Tongue (tissue), 2 donors: ENCODE data around the gene IPP. TPM values are rescaled to one million over a fixed set of nuclear protein-coding genes. Genes with fewer than 3 reads are reported as not detected.
"Not testable (repeated sequence)": the region's sequence is repeated elsewhere in the genome, so short reads cannot be mapped to it uniquely, and the experiment has no call there.

Experiments used
- DNase-seq: peaks from one replicate; pipeline ENCODE4 v3.0.0-alpha.2; 2015
- total RNA-seq: library from RNA; depleted of rRNA; stranded (reverse); fragments of >200 nt; gene quantifications from one replicate; pipeline ENCODE4 v1.2.3, GENCODE V29; 2014

Gene IPP
- total RNA-seq, 1 donor from 2014 or later = 16.6 TPM

DNA sequence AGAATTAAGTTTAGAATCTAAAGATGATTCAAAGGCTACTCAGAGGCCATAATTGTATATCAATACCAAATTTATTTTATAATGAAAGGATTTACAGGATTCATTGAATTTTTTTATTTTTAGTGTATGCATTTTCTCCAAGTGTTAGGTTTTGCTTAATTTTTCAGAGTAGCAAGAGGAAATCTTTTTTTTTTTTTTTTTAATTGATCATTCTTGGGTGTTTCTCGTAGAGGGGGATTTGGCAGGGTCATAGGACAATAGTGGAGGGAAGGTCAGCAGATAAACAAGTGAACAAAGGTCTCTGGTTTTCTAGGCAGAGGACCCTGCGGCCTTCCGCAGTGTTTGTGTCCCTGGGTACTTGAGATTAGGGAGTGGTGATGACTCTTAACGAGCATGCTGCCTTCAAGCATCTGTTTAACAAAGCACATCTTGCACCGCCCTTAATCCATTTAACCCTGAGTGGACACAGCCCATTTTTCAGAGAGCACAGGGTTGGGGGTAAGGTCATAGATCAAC lies 10.8 kb downstream of the IPP start:
- DNase-seq = not testable (repeated sequence)

DNA sequence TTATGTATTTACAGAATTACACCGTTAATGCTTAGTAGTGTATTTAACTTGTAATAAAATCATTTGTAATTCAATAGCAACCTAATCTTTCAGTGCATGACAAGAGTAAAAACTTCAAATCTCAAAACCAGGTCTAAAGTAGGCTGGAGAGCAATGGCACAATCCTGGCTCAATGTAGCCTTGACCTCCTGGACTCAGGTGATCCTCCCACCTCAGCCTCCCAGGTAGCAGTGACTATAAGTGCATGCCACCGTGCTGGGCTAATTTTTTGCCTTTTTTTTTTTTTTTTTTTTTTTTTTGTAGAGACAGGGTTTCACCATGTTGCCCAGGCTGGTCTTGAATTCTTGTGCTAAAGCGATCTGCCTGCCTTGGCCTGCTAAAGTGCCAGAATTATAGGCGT lies 11.3 kb downstream of the IPP start:
- DNase-seq = no peak

DNA sequence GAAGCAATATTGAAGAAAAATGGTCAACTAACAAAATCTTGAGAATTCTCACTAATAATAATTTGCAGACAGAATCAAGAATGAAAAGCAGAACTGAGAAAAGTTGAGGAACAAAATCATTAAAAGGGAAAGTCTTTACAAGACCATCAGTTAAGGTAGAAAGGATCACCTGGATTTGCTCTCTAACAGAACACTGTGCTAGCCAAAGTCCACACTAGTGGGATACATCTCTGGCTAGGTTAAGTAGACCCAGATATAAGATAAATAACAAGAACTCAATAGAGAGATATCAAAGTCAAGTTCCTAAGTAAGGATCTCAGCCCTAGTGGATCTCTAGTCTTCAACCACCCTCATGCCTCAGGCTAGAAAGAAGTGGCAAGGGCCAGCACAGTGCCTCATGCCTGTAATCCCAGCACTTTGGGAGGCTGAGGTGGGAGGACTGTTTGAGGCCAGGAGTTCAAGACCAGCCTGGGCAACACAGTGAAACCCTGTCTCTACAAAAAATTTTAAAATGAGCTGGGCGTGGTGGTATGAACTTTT lies 19.6 kb downstream of the IPP start:
- no peak for DNase-seq

DNA sequence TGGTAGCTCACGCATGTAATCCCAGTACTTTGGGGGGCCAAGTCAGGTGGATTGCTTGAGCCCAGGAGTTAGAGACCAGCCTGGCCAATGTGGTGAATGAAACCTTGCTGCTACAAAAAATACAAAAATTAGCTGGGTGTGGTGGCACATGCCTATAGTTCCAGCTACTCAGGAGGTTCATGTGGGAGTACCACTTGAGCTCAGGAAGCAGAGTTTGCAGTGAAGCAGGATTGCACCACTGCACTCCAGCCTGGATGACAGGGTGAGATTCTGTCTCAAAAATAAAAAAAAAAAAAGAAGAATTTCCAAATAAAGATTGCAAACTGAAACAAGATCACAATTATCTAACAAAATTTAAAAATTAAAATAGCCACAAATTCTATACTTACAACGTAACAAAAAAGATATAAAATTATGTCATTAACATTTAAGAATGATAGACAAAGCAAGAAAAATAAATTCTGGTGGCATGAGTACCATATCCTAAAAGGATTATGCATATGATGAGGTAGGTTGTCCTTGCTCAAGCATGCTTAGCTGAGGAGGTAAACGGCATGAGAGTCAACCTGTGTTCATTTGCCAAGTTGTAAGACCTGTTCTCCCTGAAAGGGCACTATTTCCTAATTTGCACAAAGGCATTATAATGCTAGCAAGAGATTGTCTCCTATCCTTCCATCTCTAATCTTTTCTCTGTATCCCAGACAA lies 20.2 kb downstream of the IPP start:
- peak; percentile 50 for DNase-seq

DNA sequence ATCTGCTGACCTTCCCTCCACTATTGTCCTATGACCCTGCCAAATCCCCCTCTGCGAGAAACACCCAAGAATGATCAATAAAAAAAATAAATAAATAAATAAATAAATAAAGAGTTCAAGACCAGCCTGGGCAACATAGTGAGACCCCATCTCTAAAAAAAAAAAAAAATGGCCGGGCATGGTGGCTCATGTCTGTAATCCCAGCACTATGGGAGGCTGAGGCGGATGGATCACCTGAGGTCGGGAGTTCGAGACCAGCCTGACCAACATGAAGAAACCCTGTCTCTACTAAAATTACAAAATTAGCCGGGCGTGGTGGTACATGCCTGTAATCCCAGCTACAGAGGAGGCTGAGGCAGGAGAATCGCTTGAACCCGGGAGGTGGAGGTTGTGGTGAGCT lies 24.4 kb downstream of the IPP start:
- DNase-seq = not testable (repeated sequence)

DNA sequence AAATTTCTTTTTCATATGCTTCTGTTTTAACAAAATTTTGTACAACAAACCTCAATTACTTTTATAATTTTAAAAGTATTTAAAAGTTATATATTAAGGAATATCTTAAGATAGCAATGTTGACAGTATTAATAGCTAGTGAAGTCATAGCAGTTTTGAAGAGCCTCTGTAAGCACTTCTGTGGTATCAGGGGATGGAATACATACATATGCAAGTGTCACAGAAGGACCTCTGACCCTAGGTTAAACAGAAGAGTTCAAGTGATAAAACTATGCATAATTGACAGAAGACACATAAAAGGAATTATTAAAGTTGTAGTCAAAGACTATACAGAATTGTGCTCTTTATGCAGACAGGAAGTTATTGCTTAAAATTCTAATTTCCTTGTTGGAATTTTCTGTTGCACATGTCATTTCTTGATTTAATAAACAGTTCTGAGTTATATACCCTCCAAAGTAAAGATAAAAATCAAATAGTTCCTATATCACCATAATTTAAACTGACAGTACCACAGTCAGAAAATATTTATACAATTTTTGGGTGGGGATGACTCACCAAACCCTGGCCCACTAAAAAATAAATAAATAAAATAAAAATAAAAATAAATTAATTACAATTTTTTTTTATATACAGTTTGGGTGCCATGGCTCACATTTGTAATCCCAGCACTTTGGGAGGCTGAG lies 27.1 kb downstream of the IPP start:
- DNase-seq = no peak

DNA sequence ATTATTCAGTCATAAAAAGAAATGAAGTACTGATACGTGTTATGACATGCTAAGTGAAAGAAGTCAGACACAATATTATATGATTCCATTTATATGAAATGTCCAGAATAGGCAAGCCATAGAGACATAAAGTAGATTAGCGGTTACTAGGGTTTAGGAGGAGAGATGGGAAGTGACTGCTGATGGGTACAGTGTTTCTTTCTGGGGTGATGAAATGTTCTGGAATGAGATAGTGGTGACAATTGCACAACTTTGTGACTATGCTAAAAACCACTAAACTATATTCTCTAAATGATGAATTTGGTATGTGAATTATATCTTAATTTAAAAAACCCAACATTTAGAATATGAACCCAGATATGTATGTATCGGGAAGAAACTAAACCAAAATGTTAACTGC lies 27.6 kb downstream of the IPP start:
- DNase-seq = no peak

DNA sequence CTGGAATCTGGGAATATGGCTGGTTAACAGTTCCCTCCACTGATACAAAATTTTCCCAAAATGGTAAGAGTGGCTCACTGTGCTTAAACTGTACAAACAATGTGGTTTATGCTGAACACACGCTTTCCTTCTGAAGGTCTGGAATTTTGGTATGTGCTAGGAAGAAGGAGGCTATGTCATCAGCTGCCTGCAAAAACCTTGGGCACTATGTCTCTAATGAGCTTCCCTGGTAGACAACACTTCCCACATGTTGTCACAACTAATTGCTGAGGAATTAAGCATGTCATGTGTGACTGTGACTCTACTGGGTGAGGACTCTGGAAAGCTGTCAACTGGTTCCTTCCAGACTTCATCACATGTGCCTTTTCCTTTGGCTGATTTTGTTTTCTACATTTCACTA lies 29.2 kb downstream of the IPP start:
- DNase-seq = no peak

DNA sequence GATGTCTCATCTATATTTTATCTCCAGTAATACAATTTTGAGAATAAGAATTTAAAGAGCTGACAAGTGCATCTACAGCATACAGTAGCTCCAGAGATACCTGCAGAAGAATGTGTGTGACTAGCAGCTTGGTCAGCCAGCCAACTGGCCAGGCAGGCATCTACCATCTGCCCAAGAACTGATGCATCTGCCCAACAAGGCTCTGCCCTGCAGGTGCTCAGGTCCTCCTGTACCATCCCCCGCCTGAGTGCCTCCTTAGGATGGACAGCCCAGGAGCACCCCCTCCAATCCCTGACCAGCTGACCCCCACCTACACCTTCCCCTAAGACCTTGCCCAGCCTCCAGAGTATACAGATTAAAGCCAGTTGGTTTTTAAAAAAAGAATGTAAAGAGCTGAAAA lies 32.2 kb downstream of the IPP start:
- no peak for DNase-seq

DNA sequence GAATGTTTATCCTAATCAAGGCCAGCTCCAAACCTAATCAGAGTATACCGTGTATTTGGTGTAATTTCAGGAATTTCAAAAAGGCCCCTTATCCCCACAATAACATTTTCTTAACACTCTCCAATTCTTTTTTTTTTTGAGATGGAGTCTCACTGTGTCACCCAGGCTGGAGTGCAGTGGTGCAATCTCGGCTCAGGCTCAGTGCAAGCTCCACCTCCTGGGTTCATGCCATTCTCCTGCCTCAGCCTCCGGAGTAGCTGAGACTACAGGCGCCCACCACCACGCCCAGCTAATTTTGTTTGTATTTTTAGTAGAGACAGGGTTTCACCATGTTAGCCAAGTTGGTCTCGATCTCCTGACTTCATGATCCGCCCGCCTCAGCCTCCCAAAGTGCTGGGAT lies 33.1 kb downstream of the IPP start:
- DNase-seq = not testable (repeated sequence)

DNA sequence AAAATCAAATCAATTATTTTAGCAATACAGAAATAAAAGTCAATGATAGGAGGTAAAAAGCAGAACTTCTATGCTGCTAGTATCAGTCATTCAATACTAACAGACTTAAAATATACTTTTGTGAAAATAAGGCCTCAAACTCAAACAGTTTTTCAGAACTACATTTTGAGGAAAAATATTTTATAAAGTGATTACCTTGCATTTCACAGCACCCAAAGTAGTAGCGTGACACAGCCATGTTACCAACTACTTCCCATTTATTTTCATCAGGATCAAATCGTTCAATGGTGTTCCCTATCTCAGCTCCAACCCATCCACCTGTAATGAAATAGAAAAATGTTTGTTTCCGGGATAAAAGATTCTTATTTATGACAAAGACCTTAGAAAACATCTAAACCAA lies 33.8 kb downstream of the IPP start:
- no peak for DNase-seq

DNA sequence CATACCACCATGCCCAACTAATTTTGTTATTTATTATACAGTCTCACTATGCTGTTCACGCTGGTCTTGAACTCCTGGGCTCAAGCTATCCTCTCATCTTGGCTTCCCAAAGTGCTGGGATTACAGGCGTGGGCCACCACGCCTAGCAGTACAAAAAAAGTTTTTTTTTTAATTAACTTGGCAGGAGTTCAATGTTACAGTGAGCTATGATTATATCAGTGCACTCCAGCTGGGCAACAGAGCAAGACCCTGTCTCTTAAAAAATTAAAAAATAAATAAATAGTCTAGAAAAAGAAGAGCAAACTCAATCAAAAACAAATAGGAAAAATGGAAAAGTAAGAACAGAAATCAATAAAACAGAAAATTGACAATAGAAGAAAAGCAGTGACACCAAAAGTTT lies 36.7 kb downstream of the IPP start:
- no peak for DNase-seq

DNA sequence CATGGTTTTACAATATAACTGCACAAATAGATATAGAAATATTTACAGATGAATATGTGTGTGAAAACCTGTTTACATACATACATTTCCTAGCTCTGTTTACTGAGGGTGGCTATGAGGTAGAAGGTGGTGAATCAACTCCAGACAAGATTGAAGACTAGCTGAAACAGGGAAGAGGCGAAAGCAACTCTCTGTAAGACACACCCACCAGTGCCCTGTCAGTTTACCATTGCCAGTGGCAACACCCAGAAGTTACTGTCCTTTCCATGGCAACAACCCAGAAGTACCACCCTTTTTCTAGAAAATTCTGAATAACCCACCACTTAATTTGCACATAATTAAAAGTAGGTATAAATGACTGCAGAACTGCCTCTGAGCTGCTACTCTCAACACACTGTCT lies 45.8 kb downstream of the IPP start:
- no peak for DNase-seq

DNA sequence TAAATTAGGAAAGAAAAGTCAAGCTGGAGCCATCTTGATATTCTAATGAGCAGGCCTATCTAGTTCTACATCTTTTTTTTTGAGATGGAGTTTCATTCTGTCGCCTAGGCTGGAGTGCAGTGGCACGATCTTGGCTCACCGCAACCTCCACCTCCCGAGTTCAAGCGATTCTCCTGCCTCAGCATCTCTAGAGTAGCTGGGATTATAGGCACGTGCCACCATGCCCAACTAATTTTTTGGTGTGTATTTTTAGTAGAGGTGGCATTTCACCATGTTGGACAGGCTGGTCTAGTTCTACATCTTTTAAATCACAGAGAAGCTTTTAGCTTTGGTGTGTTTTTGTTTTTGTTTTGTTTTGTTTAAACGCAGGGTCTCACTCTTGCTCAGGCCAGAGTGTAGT lies 55.6 kb downstream of the IPP start:
- DNase-seq = no peak

DNA sequence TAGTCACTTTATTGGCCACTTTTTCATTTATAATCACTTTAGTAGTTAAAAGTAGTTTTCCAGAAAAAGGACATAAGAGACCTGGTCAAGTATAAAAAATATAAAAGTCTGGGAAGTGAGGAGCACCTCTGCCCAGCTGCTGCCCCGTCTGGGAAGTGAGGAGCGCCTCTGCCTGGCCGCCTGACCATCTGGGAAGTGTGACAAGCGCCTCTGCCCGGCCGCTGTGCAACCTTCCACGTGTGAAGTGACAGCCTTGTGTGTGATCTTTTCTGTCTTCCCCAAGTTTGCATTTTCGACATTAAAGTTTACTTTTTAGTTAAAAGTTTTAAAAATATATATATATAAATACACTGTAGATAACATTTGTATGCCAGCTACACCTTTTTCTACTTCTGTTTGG lies 56.6 kb downstream of the IPP start:
- DNase-seq = not testable (repeated sequence)

DNA sequence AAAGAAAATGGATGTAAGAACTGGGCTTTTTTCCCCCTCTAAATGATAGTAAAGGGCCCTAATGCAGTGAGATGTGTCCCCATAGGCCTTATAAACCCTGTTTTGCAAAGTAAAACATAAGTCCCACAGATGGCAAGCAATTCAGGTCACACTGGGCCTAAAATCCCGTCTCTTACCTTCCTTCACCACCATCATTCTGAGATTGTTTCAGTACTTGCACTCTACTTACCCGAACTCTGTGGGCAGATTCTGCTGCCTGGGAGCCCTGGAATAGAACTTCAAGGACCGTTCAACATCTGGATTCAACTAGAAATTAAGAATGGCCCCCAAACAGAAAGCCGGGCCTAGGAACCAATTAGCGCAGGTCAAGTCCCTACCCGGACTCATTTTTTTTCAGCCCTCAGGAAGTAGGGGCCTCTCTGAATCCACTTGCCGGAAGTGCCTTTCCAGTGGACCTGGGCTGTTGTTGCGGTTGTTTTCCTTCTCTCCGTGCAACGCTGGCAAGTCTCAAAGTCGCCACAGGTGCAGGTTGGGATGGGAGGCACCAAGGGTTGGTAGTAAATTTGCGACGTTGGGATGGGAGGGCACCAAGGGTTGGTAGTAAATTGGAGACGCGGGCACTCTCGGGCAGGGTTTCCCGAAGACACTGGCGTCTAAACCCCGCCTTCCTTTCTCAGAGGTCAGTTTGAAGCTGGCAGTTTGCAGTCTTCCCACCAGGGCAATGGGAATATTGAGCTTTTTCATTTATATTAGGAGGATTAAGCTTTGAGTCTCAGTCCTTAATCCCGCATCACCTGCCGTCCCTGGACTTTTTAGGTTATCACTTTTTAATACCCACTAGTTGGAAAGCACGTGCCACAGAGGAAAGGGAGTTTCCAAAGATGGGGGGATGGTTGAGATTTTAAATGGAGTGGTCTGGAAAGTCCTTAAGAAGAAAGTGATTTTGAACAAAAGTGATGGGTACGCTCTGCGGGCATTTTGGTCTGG lies 62.4 kb downstream of the IPP start, which contains the start of gene TMEM69:
Gene TMEM69, plus strand, starts transcription at position 428 of the 987 bp plus-strand sequence. CDS start 2,888 bp downstream, outside the sequence.
- DNase-seq = peak; percentile 96

DNA sequence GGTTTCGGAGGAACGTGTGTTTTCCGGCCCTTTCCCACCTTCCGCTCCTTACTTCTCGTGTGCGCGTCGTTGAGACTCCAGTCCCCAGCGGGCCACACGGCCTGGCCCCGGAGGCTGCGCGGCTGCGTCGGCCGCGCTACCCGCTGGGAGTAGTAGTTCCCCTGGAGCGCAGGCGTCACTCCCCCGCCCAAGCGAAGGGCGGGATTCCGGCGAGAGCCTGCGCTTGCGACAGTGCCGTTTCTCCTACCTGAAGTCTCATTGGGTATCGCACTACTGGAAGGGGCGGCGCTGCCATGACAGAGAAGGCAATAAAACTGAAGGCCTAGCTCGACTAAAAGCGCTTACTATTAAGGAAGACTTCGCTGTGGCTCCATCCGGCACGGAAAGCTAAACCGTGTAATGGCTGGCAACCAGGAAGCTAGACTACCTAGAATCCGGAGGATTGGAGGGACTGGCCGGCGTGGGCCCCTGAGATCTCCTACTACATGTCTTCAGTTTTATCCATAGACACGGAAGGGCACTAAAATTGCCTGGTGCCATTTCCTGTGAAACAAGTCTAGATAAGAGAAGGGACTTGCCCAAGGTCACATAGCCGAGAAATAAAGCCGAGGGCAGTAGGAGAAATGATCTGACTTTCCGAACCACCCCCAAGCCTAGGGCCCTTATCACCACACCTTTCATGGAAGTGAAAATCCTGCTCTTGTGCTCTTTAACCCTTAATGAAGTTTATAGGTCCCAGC lies 63.3 kb downstream of the IPP start:
- peak; percentile 99 for DNase-seq

DNA sequence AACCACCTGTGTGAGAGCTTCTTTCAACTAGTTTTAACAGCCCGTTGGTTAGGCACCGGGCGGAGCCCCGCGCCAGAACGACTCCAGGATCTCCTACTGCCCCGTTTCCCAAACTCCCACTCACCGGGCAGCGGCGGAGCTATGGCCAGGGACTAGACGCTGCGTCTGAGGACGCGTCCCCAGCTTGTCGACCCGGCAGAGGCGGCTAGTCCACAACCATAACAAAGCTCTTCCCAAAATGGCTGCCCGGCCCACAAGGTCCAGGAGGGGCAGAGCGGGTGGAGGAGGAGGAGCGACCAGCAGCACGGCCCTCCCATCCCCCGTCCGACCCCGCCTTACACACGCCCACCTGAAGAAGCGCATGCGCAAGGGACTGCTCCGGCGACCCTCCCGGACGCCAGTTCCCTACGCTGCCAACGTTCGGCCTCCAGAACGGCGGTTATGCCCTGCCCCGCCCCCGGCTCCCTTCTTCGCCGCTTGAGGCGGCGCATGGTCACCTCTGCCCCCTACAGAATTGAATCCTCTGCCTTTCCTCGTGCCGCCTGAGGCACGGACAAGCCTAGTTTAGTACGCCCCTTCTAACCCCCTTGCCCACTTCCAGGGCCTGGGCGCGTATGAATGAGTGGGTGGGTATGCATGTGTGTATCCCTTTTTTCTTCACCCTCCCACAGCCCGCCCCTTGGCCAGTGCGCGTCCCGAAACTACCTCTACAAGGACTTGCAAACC lies 64.0 kb downstream of the IPP start, which contains the start of gene GPBP1L1:
Gene GPBP1L1, minus strand, starts transcription at position 246 of the 726 bp plus-strand sequence. CDS start 27,446 bp downstream, outside the sequence.
- peak; percentile 99 for DNase-seq

DNA sequence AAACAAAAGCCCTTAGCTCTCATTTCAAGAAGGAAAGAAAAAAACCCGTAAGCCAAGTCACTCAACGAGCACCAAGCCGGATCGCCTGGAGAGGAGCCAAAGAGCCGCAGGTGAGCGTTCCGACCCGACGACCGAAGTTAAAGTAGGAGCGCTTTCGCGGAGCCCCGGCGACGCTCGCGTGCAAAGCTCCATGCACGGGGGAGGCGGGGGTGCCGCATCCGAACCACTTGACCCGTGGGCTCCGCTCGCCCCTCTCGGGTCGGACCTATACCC lies 64.5 kb downstream of the IPP start:
- peak; percentile 77 for DNase-seq

DNA sequence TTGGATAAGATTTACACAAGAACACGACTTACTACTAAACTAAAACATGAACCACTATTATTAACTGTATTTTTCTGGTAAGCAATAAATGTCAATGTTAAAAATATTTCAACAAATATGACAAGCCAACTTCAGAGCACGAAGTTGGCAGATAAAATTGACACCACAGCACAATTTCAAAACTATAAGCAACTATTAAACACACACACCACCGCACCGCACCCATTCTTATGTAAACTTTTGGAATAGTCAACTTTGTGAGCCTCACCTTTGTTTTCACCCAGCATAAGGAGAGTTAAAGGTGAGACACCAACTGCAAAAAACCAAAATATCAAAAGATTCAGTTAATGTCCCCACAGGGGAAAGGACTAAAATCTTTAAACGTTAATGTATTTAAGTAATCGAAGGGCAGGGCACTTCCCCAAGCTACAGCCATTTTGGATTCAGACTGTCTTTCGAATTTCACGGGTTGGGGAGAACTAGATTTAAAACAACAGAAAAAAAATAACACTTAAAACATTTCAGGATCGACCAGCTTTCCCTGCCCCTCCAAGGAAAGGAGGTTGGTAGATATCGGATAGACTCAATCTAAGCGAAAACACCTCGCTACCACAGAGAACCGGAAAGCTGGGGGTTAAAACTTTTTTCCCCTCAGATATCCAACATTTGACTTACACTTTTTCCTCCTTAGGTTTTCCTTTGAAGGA lies 65.0 kb downstream of the IPP start:
- DNase-seq = peak; percentile 51
